ENCODE measurements around the gene WWP2. TPM values are rescaled to one million over a fixed set of nuclear protein-coding genes. Genes with fewer than 3 reads are reported as not detected.

The WWP2 gene
- total RNA-seq, 2 donors from 2014 or later: 144 to 146 TPM

GRCh38 chr16:69741951-69742904, 19.9 kb upstream of the WWP2 start:
- DNase-seq (ENCODE audit: low spot score) (no peak), ATAC-seq (ENCODE audit: insufficient number of reproducible peaks, low FRiP score, low read depth) (no peak)
- Histone ChIP-seq H3K9me3 (no peaks in the 10 kb centered on the region), H3K27ac (no peak overlapping the region), H3K4me3 (no peak overlapping the region), H3K36me3 (peaks cover 48% of the 10 kb centered on the region), H3K4me1 (ENCODE audit: control insufficient read depth in 1 of 2, low read depth in 2 of 2) (peaks cover 0 to 9% of the 10 kb centered on the region in 2 donors), H3K27me3 (replicated peaks; ENCODE audit: insufficient read depth) (no peaks in the 10 kb centered on the region)
- no peak for TF ChIP-seq CTCF (IDR thresholded peaks at IDR 0.05)

GRCh38 chr16:69744363-69745231, 17.5 kb upstream of the WWP2 start:
- Histone ChIP-seq H3K27me3 (replicated peaks; ENCODE audit: insufficient read depth) (no peaks in the 10 kb centered on the region), H3K4me3 (no peak overlapping the region), H3K4me1 (ENCODE audit: control insufficient read depth in 1 of 2, low read depth in 2 of 2) (peaks cover 0 to 9% of the 10 kb centered on the region in 2 donors), H3K9me3 (no peaks in the 10 kb centered on the region), H3K36me3 (peaks cover 64% of the 10 kb centered on the region), H3K27ac (no peak overlapping the region)
- no peak for TF ChIP-seq CTCF (IDR thresholded peaks at IDR 0.05)
- DNase-seq (ENCODE audit: low spot score) (no peak), ATAC-seq (ENCODE audit: insufficient number of reproducible peaks, low FRiP score, low read depth) (no peak)

- ATAC-seq (ENCODE audit: insufficient number of reproducible peaks, low FRiP score, low read depth) (no peak), DNase-seq (ENCODE audit: low spot score) (no peak)
- H3K27ac ChIP-seq: no peak overlapping the region
- peaks cover 66% of the 10 kb centered on the region for H3K36me3 ChIP-seq
- no peak overlapping the region for H3K4me3 ChIP-seq
- H3K9me3 ChIP-seq: no peaks in the 10 kb centered on the region
- no peak for TF ChIP-seq CTCF (IDR thresholded peaks at IDR 0.05)
- H3K27me3 ChIP-seq (replicated peaks; ENCODE audit: insufficient read depth): no peaks in the 10 kb centered on the region
- peaks cover 0 to 9% of the 10 kb centered on the region in 2 donors for H3K4me1 ChIP-seq (ENCODE audit: control insufficient read depth in 1 of 2, low read depth in 2 of 2)
Measured at GRCh38 chr16:69745232-69745612, 16.9 kb upstream of the WWP2 start.

- no peak for TF ChIP-seq CTCF (IDR thresholded peaks at IDR 0.05)
- Histone ChIP-seq H3K27ac (no peak overlapping the region), H3K9me3 (no peaks in the 10 kb centered on the region), H3K36me3 (peaks cover 66% of the 10 kb centered on the region), H3K4me1 (ENCODE audit: control insufficient read depth in 1 of 2, low read depth in 2 of 2) (peaks cover 0 to 9% of the 10 kb centered on the region in 2 donors), H3K27me3 (replicated peaks; ENCODE audit: insufficient read depth) (no peaks in the 10 kb centered on the region), H3K4me3 (no peak overlapping the region)
- ATAC-seq (ENCODE audit: insufficient number of reproducible peaks, low FRiP score, low read depth): no peak
- no peak for DNase-seq (ENCODE audit: low spot score)
Measured at GRCh38 chr16:69745959-69746358, 16.2 kb upstream of the WWP2 start.

GRCh38 chr16:69747115-69747514, 15.0 kb upstream of the WWP2 start:
- ATAC-seq (ENCODE audit: insufficient number of reproducible peaks, low FRiP score, low read depth): no peak
- Histone ChIP-seq H3K4me1 (ENCODE audit: control insufficient read depth in 1 of 2, low read depth in 2 of 2) (peaks cover 0 to 1% of the 10 kb centered on the region in 2 donors), H3K4me3 (no peak overlapping the region), H3K27me3 (replicated peaks; ENCODE audit: insufficient read depth) (no peaks in the 10 kb centered on the region), H3K27ac (no peak overlapping the region), H3K9me3 (no peaks in the 10 kb centered on the region), H3K36me3 (peaks cover 62% of the 10 kb centered on the region)
- DNase-seq (ENCODE audit: low spot score): no peak
- no peak for TF ChIP-seq CTCF (IDR thresholded peaks at IDR 0.05)

Data from thoracic aorta (tissue), 2 donors.